Osteoblast (primary cell): ENCODE measurements around the gene FKBP10. TPM values are rescaled to one million over a fixed set of nuclear protein-coding genes. Genes with fewer than 3 reads are reported as not detected.

Source experiments
- DNase-seq: peaks from one replicate; pipeline ENCODE4 v3.0.0; 2011; ENCODE audit warnings: low spot score, mixed read lengths; ENCODE audit not compliant: insufficient read length; ENCODE audit errors: missing footprints
- H2AFZ ChIP-seq: 2 replicates; pipeline ENCODE4 v1.6.0; 2011; ENCODE audit warnings: mild to moderate bottlenecking, low read length
- H3K27ac ChIP-seq: 2 replicates; pipeline ENCODE4 v1.5.1; 2011; ENCODE audit warnings: mild to moderate bottlenecking, low read depth, low read length, moderate library complexity
- H3K27me3 ChIP-seq: 2 replicates; pipeline ENCODE4 v1.6.0; 2012; ENCODE audit warnings: mild to moderate bottlenecking, control low read depth, inconsistent platforms, low read length, moderate library complexity; ENCODE audit not compliant: insufficient read depth
- H3K36me3 ChIP-seq: 2 replicates; pipeline ENCODE4 v1.5.1; 2011; ENCODE audit warnings: mild to moderate bottlenecking, low read length, control low read depth, moderate library complexity; ENCODE audit not compliant: insufficient read depth
- H3K4me1 ChIP-seq: 2 replicates; pipeline ENCODE4 v1.5.1; 2011; ENCODE audit warnings: mild to moderate bottlenecking, low read length, control low read depth, moderate library complexity; ENCODE audit not compliant: insufficient read depth
- H3K4me2 ChIP-seq: 2 replicates; pipeline ENCODE4 v1.6.0; 2011; ENCODE audit warnings: mild to moderate bottlenecking, low read length; ENCODE audit not compliant: insufficient read depth
- H3K4me3 ChIP-seq: fragments of 200-600 bp; sonication (generic); 3 replicates; pipeline ENCODE4 v1.5.1; 2012; ENCODE audit warnings: mild to moderate bottlenecking, low read length, inconsistent platforms; ENCODE audit not compliant: insufficient read depth
- H3K79me2 ChIP-seq: 2 replicates; pipeline ENCODE4 v1.6.0; 2012; ENCODE audit warnings: mild to moderate bottlenecking, low read length, control low read depth, inconsistent platforms; ENCODE audit not compliant: insufficient read depth
- H3K9me3 ChIP-seq: 2 replicates; pipeline ENCODE4 v1.5.1; 2011; ENCODE audit warnings: low read depth, low read length, control low read depth
- H4K20me1 ChIP-seq: 2 replicates; pipeline ENCODE4 v1.6.0; 2012; ENCODE audit warnings: mild to moderate bottlenecking, low read length, control low read depth; ENCODE audit not compliant: insufficient read depth
- total RNA-seq: library from RNA; depleted of rRNA; stranded (reverse); fragments of >200 nt; gene quantifications from 2 replicates; pipeline ENCODE4 v1.2.3, GENCODE V29; 2012
- TF ChIP-seq, protein P1 (sequence below): IDR thresholded peaks from 2 replicates; pipeline ENCODE4 v1.5.1; 2011; ENCODE audit warnings: mild to moderate bottlenecking, low read depth, low read length, moderate library complexity; ENCODE audit errors: extremely low read depth

Gene FKBP10
- total RNA-seq, 1 donor = 396 TPM

- Histone ChIP-seq H3K27ac (peak overlapping the region; percentile 75), H3K27me3 (no peaks in the 10 kb centered on the region), H3K79me2 (no peaks in the 10 kb centered on the region), H3K4me2 (peak overlapping the region; percentile 53), H3K36me3 (no peaks in the 10 kb centered on the region), H2AFZ (peak overlapping the region; percentile 86), H3K4me3 (peak overlapping the region; percentile 42), H4K20me1 (peaks cover 6% of the 10 kb centered on the region), H3K4me1 (peaks cover 14% of the 10 kb centered on the region), H3K9me3 (no peaks in the 10 kb centered on the region)
- TF ChIP-seq, protein P1, sequence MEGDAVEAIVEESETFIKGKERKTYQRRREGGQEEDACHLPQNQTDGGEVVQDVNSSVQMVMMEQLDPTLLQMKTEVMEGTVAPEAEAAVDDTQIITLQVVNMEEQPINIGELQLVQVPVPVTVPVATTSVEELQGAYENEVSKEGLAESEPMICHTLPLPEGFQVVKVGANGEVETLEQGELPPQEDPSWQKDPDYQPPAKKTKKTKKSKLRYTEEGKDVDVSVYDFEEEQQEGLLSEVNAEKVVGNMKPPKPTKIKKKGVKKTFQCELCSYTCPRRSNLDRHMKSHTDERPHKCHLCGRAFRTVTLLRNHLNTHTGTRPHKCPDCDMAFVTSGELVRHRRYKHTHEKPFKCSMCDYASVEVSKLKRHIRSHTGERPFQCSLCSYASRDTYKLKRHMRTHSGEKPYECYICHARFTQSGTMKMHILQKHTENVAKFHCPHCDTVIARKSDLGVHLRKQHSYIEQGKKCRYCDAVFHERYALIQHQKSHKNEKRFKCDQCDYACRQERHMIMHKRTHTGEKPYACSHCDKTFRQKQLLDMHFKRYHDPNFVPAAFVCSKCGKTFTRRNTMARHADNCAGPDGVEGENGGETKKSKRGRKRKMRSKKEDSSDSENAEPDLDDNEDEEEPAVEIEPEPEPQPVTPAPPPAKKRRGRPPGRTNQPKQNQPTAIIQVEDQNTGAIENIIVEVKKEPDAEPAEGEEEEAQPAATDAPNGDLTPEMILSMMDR = no peak
- peak; percentile 98 for DNase-seq
Observed at GRCh38 chr17:41777574-41778188, 35.1 kb upstream of the FKBP10 start.

DNA sequence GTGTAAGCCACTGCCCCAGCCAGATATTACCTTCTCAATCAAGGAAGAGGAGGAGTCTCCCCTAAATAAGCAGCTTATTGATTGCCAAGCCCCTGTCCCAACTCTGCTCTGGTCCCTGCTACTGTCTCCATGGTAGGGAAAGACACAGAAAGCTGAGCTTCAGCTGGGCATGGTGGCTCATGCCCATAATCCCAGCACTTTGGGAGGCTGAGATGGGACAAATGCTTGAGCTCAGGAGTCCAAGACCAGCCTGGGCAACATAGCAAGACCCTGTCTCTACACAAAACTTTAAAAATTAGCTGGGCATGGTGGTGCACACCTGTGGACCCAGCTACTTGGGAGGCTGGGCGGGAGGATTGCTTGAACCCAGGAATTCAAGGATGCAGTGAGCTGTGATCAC, 32.9 kb upstream of the FKBP10 start:
- peaks cover 4% of the 10 kb centered on the region for H4K20me1 ChIP-seq
- H3K36me3 ChIP-seq = no peaks in the 10 kb centered on the region
- H3K9me3 ChIP-seq = no peaks in the 10 kb centered on the region
- H2AFZ ChIP-seq = no peak overlapping the region
- H3K4me1 ChIP-seq = peaks cover 18% of the 10 kb centered on the region
- no peaks in the 10 kb centered on the region for H3K79me2 ChIP-seq
- TF ChIP-seq, protein P1 = no peak
- no peak for DNase-seq
- H3K4me3 ChIP-seq = no peak overlapping the region
- no peaks in the 10 kb centered on the region for H3K27me3 ChIP-seq
- H3K27ac ChIP-seq = no peak overlapping the region
- H3K4me2 ChIP-seq = no peak overlapping the region

- H3K9me3 ChIP-seq = no peaks in the 10 kb centered on the region
- H3K27me3 ChIP-seq = peaks cover 10% of the 10 kb centered on the region
- TF ChIP-seq, protein P1 = no peak
- H4K20me1 ChIP-seq = peaks cover 4% of the 10 kb centered on the region
- peak; percentile 41 for DNase-seq
- no peak overlapping the region for H3K4me3 ChIP-seq
- H2AFZ ChIP-seq = no peak overlapping the region
- H3K27ac ChIP-seq = no peak overlapping the region
- no peaks in the 10 kb centered on the region for H3K79me2 ChIP-seq
- H3K4me2 ChIP-seq = no peak overlapping the region
- H3K36me3 ChIP-seq = no peaks in the 10 kb centered on the region
- peaks cover 23% of the 10 kb centered on the region for H3K4me1 ChIP-seq
Observed at GRCh38 chr17:41781404-41782110, 31.2 kb upstream of the FKBP10 start.

DNA sequence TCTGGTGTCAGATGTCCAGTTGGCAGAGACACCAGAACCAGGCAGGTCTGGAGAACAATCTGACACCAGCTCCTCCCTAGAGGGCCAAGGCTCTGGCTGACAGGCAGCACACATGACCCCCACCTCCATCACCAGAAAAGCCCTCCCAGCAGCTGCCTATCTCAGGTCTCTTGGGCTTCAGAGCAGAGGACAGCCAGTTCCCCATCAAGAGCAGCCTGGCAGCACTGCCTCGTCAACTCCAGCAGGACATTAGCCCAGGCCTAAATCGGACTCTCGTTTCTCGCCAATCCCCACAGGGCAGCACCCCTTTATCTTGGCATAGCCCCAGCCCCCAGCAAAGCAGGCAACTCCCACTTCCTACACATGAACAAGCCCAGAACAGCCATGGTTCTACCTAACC, 30.7 kb upstream of the FKBP10 start:
- H3K27me3 ChIP-seq = peaks cover 10% of the 10 kb centered on the region
- H3K9me3 ChIP-seq = no peaks in the 10 kb centered on the region
- H4K20me1 ChIP-seq = peaks cover 2% of the 10 kb centered on the region
- H3K36me3 ChIP-seq = no peaks in the 10 kb centered on the region
- no peak overlapping the region for H3K4me3 ChIP-seq
- no peak overlapping the region for H2AFZ ChIP-seq
- H3K79me2 ChIP-seq = no peaks in the 10 kb centered on the region
- H3K4me2 ChIP-seq = no peak overlapping the region
- DNase-seq = peak; percentile 66
- TF ChIP-seq, protein P1 = no peak
- no peak overlapping the region for H3K27ac ChIP-seq
- peaks cover 20% of the 10 kb centered on the region for H3K4me1 ChIP-seq
